NCI-H2171 treated with DMSO at 0.1 percent for 48 hours (cell line): Measurements from ENCODE around the gene BET1L.
"Not testable (repeated sequence)": the region's sequence is repeated elsewhere in the genome, so short reads cannot be mapped to it uniquely, and the experiment has no call there.

Experiments used
- DNase-seq: peaks from one replicate; lab custom pipeline; 2025; lab: John Stamatoyannopoulos, UW

The BET1L gene

DNA sequence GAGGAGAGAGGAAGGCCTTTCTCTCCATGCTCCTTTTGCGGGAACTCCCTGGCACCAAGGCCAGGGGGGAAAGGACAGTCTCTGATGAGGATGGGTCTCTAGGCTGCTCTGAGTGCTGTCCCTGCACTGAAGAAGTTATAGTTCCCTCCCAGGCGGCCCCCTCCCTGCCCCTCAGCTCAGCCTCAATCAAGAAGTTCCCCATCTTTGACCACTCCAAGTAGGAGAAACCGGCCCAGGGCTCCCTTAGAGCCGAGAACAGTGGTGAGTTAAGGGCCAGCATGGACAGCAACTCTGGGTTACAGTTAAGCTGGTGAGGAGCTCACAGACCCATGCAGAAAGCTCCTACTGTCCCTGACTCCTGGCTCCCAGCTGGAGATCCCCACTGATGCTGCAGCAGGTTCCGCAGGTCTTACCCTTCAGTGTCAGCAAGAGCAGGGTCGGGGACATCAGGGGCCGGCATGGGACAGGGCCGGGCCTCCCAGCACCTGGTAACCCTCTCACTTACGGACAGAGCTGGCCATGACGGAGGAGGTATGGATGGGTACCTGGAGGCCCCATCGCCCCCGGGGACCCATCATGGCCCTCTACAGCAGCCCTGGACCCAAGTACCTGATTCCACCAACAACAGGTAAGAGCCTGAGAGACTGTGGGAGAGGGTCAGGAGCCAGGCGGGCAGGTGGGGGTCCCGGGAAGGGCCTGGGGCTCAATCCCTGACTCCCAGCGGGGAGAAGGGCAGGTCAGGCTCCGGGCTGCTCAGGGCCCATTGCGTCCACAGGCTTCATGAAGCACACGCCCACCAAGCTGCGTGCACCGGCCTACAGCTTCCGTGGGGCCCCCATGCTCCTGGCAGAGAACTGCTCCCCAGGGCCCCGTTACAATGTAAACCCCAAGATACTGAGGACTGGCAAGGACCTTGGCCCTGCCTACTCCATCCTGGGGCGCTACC is 10.1 kb downstream of the BET1L start:
- DNase-seq = no peak

DNA sequence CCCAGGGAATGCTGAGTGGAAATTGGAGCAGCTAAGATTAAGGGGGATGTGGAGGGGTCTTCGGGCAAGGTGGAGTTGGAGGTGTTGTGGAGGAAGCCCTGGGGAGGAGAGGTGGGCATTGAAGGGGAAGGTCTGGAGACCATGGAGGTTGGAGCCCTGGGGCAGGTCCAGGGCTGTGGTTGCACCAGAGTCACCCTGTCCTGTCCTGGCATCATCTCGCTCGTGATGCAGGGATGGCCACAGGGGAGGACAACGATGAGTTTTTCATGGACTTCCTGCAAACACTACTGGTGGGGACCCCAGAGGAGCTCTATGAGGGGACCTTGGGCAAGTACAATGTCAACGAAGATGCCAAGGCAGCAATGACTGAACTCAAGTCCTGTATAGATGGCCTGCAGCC is 13.7 kb downstream of the BET1L start:
- DNase-seq = not testable (repeated sequence)

DNA sequence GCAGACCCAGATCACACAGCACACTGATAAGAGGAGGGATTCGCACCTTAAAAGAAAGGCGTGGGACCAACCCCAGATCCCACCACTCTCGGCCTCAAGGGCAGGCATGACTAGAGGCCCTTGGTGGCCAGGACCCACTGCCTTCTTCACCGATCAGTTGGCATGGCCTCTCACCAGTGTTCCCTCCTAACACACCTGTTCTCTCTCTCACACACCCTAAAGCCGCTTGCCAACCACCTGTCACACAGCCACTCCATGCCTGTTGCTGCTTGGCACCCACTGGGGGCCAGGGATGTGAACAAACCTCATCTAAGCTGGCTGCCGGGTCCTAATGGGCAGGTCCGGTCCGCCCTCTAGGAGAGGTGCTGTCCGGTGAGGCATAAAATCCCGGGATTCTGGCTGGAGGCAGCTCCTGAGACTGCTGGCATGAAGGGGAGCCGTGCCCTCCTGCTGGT is 14.5 kb downstream of the BET1L start, which contains the start of gene SCGB1C1:
Gene SCGB1C1, plus strand, starts transcription at position 405 of the 455 bp plus-strand sequence. Its CDS starts 22 bp downstream, at position 427.
- not testable (repeated sequence) for DNase-seq

DNA sequence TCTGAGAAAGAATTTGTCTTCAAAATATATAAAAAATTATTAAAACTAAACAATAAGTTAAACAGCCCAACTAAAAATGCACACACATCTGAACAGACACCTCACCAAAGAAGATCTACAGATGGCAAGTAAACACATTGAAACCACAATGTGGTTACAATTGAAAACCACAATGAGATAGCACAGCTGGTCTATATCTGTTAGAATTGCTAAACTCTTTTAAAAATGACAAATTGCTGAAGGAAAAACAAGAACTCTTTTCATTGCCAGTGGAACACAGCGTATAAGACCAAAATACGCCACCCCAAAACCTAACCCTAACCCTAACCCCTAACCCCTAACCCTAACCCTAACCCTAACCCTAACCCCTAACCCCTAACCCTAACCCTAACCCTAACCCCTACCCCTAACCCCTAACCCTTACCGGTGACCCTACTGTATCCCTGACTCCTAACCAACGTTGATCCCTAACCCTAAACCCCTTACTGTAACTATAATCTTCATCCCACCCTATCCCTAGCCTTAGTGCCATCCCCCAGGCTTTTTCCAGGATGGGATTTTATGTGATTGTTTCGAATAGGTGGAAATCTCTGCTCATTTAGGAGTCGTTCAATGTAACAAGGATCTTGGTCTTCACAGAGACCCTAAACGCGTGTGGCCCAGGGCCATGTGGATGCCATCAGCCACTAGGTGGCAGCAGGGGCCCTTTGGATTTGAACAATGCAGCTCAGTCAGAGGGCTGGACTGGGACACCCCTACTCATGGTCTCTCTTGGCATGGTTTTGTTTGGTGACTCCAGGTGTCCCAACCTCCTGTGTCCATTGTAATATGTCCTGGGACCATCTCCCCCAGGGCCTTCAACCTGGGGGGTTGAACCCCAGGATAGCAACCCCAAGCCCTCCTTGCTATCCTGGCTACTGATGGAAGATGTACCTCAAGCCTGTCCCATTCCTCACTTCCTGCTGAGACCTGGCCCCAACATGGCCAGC is 15.4 kb downstream of the BET1L start:
- not testable (repeated sequence) for DNase-seq

DNA sequence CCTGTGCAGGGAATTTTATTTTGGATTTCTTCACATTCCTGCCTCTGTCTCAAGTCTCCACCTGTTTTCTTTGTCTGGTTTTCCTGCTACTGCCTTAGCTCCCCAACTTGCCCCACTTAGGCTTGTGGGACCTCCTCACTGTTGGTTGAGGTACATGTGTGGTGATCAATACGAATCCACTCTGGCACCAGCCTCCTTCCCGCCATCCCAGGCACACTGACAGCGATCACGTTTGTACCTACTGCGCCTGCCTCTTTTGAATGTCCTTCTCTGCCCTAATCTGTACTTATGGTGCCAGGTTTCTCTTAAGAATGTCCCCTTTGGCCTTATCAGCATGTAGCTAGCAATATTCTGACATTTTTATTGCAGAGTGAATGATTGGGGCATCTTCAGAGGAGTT is 16.7 kb downstream of the BET1L start:
- DNase-seq = not testable (repeated sequence)

DNA sequence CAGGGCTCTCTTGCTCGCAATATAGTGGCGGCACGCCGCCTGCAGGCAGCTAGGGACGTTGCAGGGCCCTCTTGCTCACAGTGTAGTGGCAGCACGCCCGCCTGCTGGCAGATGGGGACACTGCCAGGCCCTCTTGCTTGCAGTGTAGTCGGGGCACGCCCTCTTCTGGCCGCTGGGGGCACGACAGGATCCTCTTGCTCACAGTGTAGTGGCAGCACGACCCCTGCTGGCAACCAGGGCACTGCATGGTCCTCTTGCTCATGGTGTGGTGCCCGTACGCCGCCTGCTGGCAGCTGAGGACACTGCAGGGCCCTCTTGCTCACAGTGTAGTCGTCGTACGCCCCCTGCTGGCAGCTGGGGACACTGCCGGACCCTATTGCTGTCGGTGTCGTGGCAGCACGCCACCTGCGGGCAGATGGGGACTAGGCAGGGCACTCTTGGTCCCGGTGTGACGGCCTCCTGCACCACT is 17.3 kb downstream of the BET1L start:
- not testable (repeated sequence) for DNase-seq

DNA sequence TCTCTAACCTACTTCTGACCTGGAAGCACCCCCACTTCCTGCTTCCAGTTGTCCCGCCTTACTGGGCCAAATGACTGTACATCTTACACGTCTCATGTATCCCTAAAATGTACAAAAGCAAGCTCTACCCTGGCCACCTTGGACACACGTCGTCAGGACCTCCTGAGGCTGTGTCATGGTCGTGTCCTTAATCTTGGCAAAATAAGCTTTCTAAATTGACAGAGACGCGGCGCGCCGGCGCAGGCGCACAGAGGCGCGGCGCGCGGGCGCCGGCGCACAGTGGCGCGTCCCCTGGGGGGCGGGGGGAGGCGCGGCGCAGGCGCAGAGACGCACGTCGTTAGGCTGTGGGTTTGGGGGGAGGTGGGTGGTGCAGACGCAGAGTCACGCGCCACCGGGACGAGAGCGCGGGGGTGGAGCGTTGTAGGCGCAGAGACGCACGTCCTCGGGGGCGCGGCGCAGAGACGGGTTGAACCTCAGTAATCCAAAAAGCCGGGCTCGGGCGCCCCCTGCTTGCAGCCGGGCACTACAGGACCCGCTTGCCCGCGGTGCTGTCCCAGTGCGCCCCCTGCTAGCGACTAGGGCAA is 17.9 kb downstream of the BET1L start:
- DNase-seq = not testable (repeated sequence)

DNA sequence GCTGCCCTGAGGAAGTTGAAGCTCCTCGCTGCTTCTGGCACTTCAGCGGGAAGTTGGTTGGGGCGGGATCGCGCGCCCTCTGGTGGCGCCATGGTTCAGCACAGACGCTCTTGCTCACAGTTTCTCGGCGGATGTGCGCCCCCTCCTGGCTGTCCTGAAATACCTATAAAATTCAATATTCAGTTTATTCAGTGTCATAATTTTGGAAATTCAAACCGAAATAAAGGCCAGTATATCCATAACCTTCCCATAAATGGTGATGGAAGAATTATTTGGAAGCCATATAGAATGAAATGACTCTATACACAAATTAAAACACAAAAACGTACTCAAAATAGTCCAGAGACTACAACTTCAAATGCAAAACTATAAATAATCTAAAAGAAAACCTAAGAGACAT is 27.0 kb downstream of the BET1L start:
- not testable (repeated sequence) for DNase-seq
